ENCODE data around the gene PRRT3. TPM values are rescaled to one million over a fixed set of nuclear protein-coding genes. Genes with fewer than 3 reads are reported as not detected.

The PRRT3 gene
- total and polyA plus RNA-seq, 2 of the 13 experiments (the other 11 are each of a cell fraction or from before 2014, with no cell fraction given): 0.22 to 0.44 TPM

DNA sequence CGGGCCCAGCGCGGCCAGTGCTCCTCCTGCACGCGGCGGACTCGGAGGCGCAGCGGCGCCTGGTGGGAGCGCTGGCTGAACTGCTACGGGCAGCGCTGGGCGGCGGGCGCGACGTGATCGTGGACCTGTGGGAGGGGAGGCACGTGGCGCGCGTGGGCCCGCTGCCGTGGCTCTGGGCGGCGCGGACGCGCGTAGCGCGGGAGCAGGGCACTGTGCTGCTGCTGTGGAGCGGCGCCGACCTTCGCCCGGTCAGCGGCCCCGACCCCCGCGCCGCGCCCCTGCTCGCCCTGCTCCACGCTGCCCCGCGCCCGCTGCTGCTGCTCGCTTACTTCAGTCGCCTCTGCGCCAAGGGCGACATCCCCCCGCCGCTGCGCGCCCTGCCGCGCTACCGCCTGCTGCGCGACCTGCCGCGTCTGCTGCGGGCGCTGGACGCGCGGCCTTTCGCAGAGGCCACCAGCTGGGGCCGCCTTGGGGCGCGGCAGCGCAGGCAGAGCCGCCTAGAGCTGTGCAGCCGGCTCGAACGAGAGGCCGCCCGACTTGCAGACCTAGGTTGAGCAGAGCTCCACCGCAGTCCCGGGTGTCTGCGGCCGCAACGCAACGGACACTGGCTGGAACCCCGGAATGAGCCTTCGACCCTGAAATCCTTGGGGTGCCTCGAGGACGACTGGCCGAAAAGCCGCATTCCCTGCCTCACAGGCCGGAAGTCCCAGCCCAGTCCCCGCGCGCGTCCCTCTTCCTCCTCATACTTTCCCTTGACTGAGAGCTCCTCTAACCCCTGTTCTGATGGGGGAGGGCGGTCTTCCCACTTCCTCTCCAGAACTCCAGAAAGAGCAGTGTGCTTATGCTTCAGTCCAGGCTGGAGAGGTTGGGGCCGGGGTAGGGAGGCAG, 36.7 kb downstream of the PRRT3 start (continued):
- TF ChIP-seq CTCF (CRISPR knock-in tag; IDR thresholded peaks at IDR 0.05) (peak; percentile 53; the same call in 1 of the 2 replicates), ZNF672 (CRISPR knock-in tag; IDR thresholded peaks at IDR 0.05) (peak; percentile 99), FOXA1 (IDR thresholded peaks at IDR 0.05) (no peak), FOXA1 (CRISPR knock-in tag; IDR thresholded peaks at IDR 0.05) (0 out of 2 replicates have a peak, but pooled peaks have one; percentile 19), ZNF709 (CRISPR knock-in tag; IDR thresholded peaks at IDR 0.05) (peak; percentile 53; the same call in 1 of the 2 replicates), PAXIP1 (CRISPR knock-in tag; conservative IDR thresholded peaks at IDR 0.05) (peak; percentile 34), BRCA1 (CRISPR knock-in tag; IDR thresholded peaks at IDR 0.05) (0 out of 2 replicates have a peak, but pooled peaks have one; percentile 54), HNRNPLL (IDR thresholded peaks at IDR 0.05; ENCODE audit: low read depth, low read length, poor library complexity, severe bottlenecking) (peak; percentile 90), GATAD1 (CRISPR knock-in tag; IDR thresholded peaks at IDR 0.05) (0 out of 2 replicates have a peak, but pooled peaks have one; percentile 36), MXD3 (CRISPR knock-in tag; IDR thresholded peaks at IDR 0.05) (peak; percentile 89), ZNF496 (CRISPR knock-in tag; IDR thresholded peaks at IDR 0.05; ENCODE audit: insufficient replicate concordance) (no peak), FOXJ3 (CRISPR knock-in tag; IDR thresholded peaks at IDR 0.05; ENCODE audit: borderline replicate concordance) (no peak), HIC2 (CRISPR knock-in tag; IDR thresholded peaks at IDR 0.05; ENCODE audit: low read depth) (no peak; the same call in 1 of the 2 replicates), ARID5B (CRISPR knock-in tag; IDR thresholded peaks at IDR 0.05) (0 out of 2 replicates have a peak, but pooled peaks have one; percentile 48), YEATS4 (CRISPR knock-in tag; IDR thresholded peaks at IDR 0.05; ENCODE audit: borderline replicate concordance) (peak; percentile 72; the same call in 1 of the 2 replicates), SAP130 (CRISPR knock-in tag; IDR thresholded peaks at IDR 0.05; ENCODE audit: low read depth) (peak; percentile 52), KDM3A (CRISPR knock-in tag; IDR thresholded peaks at IDR 0.05; ENCODE audit: low read depth) (peak; percentile 19; the same call in 1 of the 2 replicates)

All from HepG2 (cell line).